Dermis microvascular lymphatic vessel endothelial cell (primary cell): ENCODE measurements around the gene NRSN2. TPM values are rescaled to one million over a fixed set of nuclear protein-coding genes. Genes with fewer than 3 reads are reported as not detected.

ENCODE experiments used
- DNase-seq, 2 donors: peaks; one replicate each; pipeline versions ENCODE4 v3.0.0 to v3.0.0-alpha.2; 2010; ENCODE audit warnings: low read depth in 2 of 2
- total RNA-seq: library from RNA; depleted of rRNA; stranded (reverse); fragments of >200 nt; gene quantifications from 2 replicates; pipeline ENCODE4 v1.2.1, GENCODE V29; 2014

NRSN2 gene
- total RNA-seq, 1 donor from 2014 or later, result 10.5 TPM

- no peak for DNase-seq
Measured at GRCh38 chr20:396619-397431, 49.9 kb downstream of the NRSN2 start.

- DNase-seq, result no peak
Measured at GRCh38 chr20:397432-398237, 50.7 kb downstream of the NRSN2 start.

DNA sequence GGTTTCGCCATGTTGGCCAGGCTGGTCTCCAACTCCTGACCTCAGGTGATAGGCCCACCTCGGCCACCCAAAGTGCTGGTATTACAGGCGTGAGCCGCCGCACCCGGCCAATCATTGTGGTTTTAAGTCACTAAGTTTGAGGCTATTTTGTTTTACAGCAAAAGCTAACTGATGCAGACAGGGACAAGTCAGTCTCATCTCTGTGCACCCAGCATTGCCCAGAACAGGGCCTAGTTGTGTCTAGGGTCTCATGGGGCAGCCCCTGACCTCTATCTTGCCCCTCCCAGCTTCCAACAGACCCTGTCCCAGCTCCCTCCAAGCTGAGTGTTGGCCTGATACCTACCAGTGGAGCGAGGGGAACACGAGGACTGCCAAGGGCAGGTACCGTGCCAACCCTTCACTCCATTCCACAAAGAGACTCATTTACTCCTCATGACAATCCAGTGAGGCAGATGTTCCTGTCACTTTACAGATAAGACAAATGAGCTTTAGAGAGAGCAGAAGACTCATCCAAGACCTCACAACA is 52.3 kb downstream of the NRSN2 start:
- no peak for DNase-seq

- no peak for DNase-seq
Measured at GRCh38 chr20:400128-400453, 53.2 kb downstream of the NRSN2 start.

- DNase-seq, result no peak
Measured at GRCh38 chr20:400454-401275, 53.8 kb downstream of the NRSN2 start.

DNA sequence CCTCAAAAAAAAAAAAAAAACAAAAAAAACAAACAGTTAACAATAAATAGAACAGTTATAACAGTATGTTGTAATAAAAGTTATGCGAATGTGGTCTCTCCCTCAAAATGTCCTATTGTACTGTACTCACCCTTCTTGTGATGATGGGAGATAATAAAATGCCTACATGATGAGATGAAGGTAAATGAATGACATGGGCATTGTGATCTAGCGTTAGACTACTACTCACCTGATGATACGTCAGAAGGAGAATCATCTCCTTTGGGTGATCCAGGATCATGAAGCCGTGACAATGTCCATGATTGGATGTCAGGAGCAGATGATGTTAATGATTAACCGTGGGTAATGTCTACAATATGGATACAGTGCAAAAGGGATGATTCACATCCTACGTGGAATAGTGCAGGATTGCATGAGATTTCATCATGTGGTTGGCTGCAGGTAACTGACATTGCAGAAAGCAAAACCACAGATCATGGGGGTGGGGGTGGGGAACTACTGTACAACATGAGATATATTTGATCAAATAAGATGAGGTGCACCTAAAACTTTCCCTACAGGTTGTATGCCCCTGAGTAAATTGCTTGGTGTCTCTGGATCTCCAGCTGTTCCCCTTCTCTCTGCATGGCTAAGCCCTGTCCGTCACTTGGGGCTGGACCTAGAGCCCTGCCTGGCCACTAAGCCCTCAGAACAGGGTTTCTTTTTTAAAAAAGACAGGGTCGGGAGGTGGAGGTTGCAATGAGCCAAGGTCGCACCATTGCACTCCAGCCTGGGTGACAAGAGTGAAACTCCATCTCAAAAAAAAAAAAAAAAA is 55.0 kb downstream of the NRSN2 start:
- DNase-seq, result no peak

DNA sequence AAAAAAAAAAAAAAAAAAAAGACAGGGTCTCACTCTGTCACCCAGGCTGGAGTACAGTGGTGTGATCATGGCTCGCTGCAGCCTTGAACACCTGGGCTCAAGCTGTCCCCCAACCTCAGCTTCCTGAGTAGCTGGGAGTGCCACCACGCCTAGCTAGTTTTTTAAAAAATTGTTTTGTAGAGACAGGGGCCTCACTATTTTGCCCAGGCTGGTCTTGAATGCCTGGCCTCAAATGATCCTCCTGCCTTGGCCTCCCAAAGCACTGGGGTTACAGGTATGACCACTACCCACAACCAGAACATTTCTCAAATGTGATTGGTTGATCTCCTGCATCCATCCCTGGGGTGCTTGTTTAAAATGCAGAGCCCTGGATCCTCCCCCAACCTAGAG is 55.6 kb downstream of the NRSN2 start:
- DNase-seq, result no peak

- DNase-seq, result no peak
Measured at GRCh38 chr20:402898-403581, 56.1 kb downstream of the NRSN2 start.

DNA sequence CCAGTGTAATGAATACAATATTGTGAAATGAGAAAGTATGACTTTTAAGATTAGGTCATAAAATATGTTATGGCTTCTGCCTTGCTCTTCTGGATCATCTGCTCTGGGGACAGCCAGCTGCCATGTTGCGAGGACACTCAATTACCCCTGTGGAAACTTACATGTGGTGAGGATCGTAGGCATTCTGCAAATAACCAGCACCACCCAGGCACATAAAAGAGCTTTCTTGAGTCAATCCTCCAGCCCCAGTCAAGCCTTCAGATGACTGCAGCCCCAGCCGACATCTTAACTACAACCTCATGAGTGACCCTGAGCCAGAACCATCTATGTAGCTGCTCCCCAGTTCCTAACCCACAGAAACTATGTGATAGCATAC is 56.7 kb downstream of the NRSN2 start:
- DNase-seq, result no peak

DNA sequence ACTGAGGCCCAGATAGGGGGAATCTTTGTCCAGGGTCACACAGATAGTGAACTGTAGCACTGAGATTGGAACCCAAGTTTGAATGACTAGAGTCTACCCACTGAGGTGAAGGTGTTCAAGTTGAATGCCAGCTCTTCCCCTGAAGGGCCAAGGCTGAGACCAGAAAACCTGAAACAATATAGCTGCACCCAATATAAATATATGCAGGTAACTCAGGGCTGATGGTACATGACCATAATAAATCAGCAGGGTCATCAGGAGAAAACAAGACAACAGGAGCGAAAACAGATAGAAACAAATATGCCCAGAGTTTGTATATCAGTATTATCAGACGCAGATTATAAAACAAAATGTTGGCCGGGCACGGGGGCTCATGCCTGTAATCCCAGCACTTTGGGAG is 57.2 kb downstream of the NRSN2 start:
- DNase-seq, result no peak

Other genes starting within 250 kb of the NRSN2 start
- gene DEFB126, start 204.5 kb upstream of the NRSN2 start, total RNA-seq, result not detected in 2 replicates
- not detected in 2 replicates for gene DEFB127, start 189.7 kb upstream of the NRSN2 start, total RNA-seq
- not detected in 2 replicates for gene DEFB128, start 157.4 kb upstream of the NRSN2 start, total RNA-seq
- not detected in 2 replicates for gene DEFB129, start 119.9 kb upstream of the NRSN2 start, total RNA-seq
- gene DEFB132, start 89.4 kb upstream of the NRSN2 start, total RNA-seq, result not detected in 2 replicates
- gene C20orf96, start 56.4 kb upstream of the NRSN2 start, total RNA-seq, result 1.7 and 2.3 TPM in 2 replicates
- gene ZCCHC3, start 49.5 kb upstream of the NRSN2 start, total RNA-seq, result 15.8 and 18.8 TPM in 2 replicates
- 1.7 and 2.9 TPM in 2 replicates for gene SOX12, start 21.6 kb upstream of the NRSN2 start, total RNA-seq
- 36.7 and 47.4 TPM in 2 replicates for gene TRIB3, start 33.6 kb downstream of the NRSN2 start, total RNA-seq
- gene RBCK1, start 61.2 kb downstream of the NRSN2 start, total RNA-seq, result 53.7 and 80.9 TPM in 2 replicates
- gene TBC1D20, start 115.4 kb downstream of the NRSN2 start, total RNA-seq, result 15.8 and 25.2 TPM in 2 replicates
- gene CSNK2A1, start 196.7 kb downstream of the NRSN2 start, total RNA-seq, result 76.4 and 87.4 TPM in 2 replicates